ENCODE data around the gene HDAC7.
"Not testable (repeated sequence)": the region's sequence is repeated elsewhere in the genome, so short reads cannot be mapped to it uniquely, and the experiment has no call there.

Gene HDAC7

GRCh38 chr12:47848853-47849252 is 29.1 kb upstream of the HDAC7 start:
- DNase-seq (ENCODE audit: low spot score): no peak

- DNase-seq (ENCODE audit: low spot score): no peak
Observed at GRCh38 chr12:47846294-47846996, 26.7 kb upstream of the HDAC7 start.

- DNase-seq (ENCODE audit: low spot score): no peak
Observed at GRCh38 chr12:47845081-47845480, 25.4 kb upstream of the HDAC7 start.

GRCh38 chr12:47844264-47845019 is 24.7 kb upstream of the HDAC7 start:
- DNase-seq (ENCODE audit: low spot score): no peak

- no peak for DNase-seq (ENCODE audit: low spot score)
Observed at GRCh38 chr12:47843226-47843980, 23.7 kb upstream of the HDAC7 start.

- DNase-seq (ENCODE audit: low spot score): not testable (repeated sequence)
Observed at GRCh38 chr12:47842543-47842942, 22.8 kb upstream of the HDAC7 start.

- DNase-seq (ENCODE audit: low spot score): no peak
Observed at GRCh38 chr12:47841910-47842309, 22.2 kb upstream of the HDAC7 start.

GRCh38 chr12:47841501-47841900 is 21.8 kb upstream of the HDAC7 start:
- DNase-seq (ENCODE audit: low spot score): no peak

GRCh38 chr12:47840571-47840970 is 20.9 kb upstream of the HDAC7 start:
- DNase-seq (ENCODE audit: low spot score): no peak

- DNase-seq (ENCODE audit: low spot score): no peak
Observed at GRCh38 chr12:47839214-47839876, 19.6 kb upstream of the HDAC7 start.

GRCh38 chr12:47838286-47838931 is 18.7 kb upstream of the HDAC7 start:
- peak; percentile 34 for DNase-seq (ENCODE audit: low spot score)

GRCh38 chr12:47837190-47838171 is 17.8 kb upstream of the HDAC7 start:
- DNase-seq (ENCODE audit: low spot score): peak; percentile 72

GRCh38 chr12:47835831-47836155 is 16.1 kb upstream of the HDAC7 start:
- DNase-seq (ENCODE audit: low spot score): no peak

- no peak for DNase-seq (ENCODE audit: low spot score)
Observed at GRCh38 chr12:47835006-47835830, 15.5 kb upstream of the HDAC7 start.

- DNase-seq (ENCODE audit: low spot score): no peak
Observed at GRCh38 chr12:47834199-47834903, 14.6 kb upstream of the HDAC7 start.

GRCh38 chr12:47833591-47834012 is 13.9 kb upstream of the HDAC7 start:
- no peak for DNase-seq (ENCODE audit: low spot score)

GRCh38 chr12:47832263-47832933 is 12.7 kb upstream of the HDAC7 start:
- no peak for DNase-seq (ENCODE audit: low spot score)

GRCh38 chr12:47829584-47829983 is 9.9 kb upstream of the HDAC7 start:
- no peak for DNase-seq (ENCODE audit: low spot score)

All from putamen (tissue), 1 donor.